GM10847 (cell line): ENCODE data around the gene NAV2.

Experiments
- POLR2A ChIP-seq: IDR thresholded peaks from 2 replicates; pipeline ENCODE4 v1.6.1; 2011; ENCODE audit not compliant: insufficient read length; ENCODE audit errors: extremely low read depth

Gene NAV2

GRCh38 chr11:20132667-20133039, 420.0 kb downstream of the NAV2 start:
- TF ChIP-seq POLR2A, result no peak

GRCh38 chr11:20134991-20135736, 422.5 kb downstream of the NAV2 start:
- TF ChIP-seq POLR2A, result no peak

DNA sequence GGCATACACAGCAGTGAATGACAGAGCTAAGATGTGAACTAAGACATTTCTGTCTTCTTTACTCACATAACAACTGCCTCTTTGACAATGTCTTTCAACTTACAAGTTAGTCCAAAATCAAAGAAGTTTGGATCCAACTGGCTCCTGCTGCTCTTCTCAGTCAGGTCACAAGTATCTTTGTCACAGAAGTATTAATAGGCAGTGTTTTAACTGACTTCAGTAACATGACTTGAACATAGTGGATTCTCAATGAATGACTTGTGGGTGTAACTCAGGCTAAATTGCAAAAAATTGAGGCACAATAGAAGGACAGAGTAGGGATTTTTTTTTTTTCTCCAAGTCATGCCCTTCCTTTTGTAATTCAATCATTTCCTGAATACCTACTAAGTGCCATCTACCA, 425.0 kb downstream of the NAV2 start:
- TF ChIP-seq POLR2A, result no peak

DNA sequence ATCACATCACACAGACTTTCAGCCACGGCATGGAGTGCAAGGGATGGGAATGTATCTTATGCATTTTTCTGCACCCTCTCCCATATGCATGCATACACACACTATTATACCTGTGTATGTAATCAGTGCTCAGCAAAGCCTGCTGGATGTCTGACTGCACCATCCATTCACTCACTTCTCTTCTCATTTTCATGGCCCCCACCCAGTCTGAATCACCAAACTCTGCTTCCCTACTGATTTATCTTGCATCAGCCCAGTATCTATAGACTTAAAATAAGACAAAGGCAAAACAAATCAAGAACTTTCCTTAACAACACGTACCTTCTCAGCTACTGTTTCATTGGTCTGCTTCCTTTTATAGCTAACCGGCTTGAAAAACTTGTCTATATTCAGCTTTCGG, 426.1 kb downstream of the NAV2 start:
- no peak for TF ChIP-seq POLR2A

DNA sequence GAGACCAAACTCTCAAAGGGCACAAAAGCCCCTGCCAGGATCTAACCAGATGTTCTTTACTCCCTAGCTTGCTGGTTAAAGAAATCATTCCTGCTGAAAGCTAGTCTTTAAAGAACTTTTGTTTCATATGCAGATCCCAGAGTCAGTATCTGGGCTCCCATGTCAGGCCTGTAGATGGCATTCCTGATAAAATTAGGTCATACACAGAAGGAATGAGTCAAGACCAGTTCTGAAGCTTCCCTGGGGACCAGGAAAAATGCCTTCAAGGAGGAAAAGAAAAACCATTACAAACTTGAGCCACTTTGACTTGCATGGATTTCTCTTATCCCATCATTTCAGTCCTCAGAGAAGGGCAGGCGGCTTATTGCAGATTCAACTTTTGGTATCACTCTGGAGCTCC, 441.7 kb downstream of the NAV2 start:
- no peak for TF ChIP-seq POLR2A

DNA sequence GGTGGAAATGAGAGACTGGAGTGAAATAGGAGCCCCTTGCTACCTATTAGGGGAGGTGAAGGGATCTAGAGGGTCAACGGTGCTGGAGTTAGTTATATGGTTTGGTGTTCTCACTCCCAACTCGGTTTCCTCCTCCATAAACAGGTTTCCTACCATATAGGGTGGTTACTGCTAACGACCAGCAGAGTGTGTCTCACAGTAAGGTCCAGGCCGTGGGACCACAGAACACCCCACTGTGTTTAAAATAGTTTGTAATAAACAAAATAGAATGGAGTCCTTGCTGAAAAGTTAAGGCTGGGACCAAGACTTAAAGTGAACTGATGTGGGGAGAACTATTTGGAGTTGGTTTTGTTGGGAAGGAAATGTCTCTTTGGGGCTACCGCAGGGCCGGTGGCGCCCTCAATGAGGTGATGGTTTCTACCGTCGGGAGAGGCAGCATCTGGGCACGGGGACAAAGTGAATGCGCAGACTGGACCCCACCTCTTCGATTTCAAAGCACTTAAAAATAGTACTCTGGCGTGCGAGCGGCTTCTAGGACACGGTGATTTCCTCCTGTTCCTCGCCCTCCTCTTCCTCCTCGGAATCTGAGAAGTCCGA, 443.1 kb downstream of the NAV2 start:
- no peak for TF ChIP-seq POLR2A

DNA sequence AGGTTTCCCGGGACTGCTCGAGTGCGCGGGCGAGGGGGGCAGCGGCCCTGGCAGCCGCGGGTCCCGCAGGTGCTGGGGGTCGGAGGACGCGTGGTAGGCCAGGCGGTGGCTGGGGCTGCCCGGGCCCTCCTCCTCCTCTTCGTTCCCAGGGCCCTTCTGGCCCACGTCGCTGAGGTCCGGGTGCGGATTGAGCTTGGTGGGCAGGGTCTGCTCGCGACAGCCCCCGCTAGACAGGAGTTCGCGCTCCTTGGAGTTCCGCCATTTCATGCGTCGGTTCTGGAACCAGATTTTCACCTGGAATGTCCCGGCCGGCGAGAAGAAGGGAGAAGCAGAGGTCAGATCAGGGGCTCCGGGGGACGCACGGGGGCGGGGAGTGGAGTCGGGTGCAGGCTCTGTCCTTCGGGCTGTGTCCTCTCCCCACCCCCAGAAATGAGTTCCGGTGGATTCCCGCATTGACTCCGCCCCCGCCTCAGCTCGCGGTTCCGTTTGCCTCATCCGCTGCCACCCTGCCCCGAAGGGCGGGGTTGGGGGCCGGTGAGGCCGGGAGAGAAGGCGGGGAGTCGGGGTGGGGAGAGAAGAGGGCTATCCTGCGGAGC, 443.7 kb downstream of the NAV2 start:
- TF ChIP-seq POLR2A, result no peak

GRCh38 chr11:20156876-20157613, 444.4 kb downstream of the NAV2 start:
- TF ChIP-seq POLR2A, result no peak

GRCh38 chr11:20157728-20158127, 445.1 kb downstream of the NAV2 start:
- no peak for TF ChIP-seq POLR2A

DNA sequence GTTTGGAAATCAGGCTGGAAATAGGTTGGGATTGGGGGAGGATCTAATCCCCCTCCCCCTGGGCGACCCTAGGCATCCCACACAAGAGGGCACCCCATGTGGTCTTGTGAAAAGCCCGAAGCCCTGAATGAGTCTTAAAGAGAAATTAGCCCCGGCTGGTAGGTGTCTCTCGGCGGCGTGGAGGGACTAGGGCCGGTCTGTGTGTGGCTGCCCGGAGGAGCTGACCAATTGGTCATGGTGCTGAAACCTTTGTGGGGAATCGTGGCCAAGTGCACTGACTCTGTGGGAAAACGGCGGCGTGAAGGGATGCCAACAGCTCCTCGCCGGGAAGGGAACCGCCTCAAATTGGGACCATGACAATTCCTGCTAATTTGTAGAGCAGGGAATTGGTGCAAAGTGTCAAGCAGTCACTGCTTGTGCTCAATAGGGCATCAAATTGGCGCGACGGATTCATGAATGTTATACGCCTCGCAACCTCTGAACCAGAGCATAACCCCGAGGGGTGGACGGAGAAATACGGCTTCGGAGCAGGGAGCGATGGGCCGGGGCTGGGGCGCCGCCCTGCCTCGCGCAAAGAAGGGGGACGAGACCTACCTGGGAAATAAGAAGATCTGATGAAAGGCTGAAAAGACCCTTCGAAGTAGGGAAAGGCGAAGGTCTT, 446.1 kb downstream of the NAV2 start:
- TF ChIP-seq POLR2A, result no peak

DNA sequence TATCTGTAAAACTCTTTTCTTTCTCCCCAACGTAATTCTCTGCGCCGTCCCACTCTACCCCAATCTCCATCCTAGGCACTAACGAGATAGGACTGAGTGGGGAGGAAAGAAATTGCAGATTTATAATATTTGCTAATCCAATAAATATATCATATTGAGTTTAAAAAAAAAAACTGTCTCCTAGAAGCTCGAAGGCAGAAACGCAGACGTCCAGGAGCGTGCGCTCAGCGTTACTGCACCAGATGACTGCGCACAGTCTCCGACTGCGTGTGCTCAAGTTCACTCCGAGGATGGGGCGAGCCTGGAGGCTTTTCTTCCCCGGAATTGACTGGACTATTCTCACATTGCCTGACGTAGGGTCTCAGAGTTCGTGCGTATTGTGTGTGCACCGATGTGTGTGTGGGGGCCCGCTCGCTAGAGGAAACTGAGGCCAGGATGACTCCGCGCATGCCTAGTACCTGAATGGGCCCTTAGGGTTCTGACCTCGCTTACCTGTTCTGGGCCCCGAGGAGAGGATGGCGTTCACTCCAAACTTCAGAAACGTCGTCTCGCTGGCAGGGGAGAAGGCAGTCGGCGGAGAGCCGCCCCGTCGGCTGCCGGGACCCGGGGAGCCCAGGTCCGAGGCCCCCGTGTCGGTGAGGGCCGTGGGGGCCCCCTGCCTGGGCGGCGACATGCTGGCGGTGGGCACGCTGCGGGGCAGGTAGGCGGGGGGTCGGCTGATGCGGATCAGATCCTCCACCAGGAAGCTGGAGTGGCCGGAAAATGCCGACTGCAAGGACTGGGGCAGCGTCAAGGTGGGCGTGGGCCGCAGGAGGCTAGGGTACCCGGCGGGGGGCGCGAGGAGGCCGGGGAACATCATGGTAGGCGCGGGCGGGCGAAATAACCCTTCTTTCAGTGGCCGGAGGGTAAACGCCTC, 447.1 kb downstream of the NAV2 start:
- no peak for TF ChIP-seq POLR2A

GRCh38 chr11:20160425-20161229, 448.0 kb downstream of the NAV2 start, which contains the start of gene DBX1:
TSS of gene DBX1 (minus strand) at chr11:20160475. CDS start at chr11:20160324, 151 bp downstream.
- TF ChIP-seq POLR2A, result no peak

DNA sequence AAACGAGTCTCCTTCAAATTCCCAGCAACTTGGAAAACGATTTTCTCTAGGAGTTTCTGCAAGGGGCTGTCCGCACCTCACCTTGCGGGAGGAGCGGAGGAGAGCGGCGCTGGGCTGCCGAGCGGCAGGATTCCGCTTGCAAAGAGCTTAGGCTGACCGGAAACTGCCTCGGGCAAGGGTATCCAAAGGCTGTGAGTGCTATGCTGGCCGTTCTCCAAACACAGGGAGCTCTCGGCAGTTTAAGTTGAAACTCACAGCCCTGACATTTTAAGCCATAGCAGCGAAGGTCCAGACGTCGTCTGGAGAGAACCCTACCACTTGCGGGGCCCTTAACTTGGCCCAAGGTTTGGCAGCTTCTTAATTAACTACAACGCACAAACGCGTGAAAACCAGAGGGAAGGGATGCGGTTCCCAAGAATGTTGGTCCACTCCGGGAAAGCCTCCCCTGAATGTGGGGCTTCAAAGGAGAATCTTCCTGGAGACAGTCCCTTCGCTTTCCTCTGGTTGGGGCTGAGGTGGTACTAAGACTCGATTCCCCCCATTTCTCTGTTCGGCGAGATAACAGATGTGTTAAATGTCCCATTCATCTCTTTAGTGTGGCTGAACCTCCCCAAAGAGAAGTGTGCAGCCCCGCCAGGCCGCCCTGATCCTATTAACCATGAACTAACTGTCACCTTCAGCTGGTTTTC, 448.7 kb downstream of the NAV2 start:
- no peak for TF ChIP-seq POLR2A
